NCI-H82 treated with DMSO at 0.1 percent for 48 hours (cell line): Measurements from ENCODE around the gene TTL.

Source experiments
- DNase-seq: peaks from one replicate; lab custom pipeline; 2025; ENCODE audit not compliant: unreplicated experiment; lab: John Stamatoyannopoulos, UW

The TTL gene

GRCh38 chr2:112580084-112580483 lies 98.1 kb downstream of the TTL start:
- DNase-seq: no peak

- peak; percentile 34 for DNase-seq
Observed at GRCh38 chr2:112582314-112582746, 100.4 kb downstream of the TTL start.

GRCh38 chr2:112583497-112584133 lies 101.7 kb downstream of the TTL start:
- no peak for DNase-seq

- DNase-seq: no peak
Observed at GRCh38 chr2:112584134-112584890, 102.4 kb downstream of the TTL start, which contains the start of gene CHCHD5. CHCHD5 (plus strand) TSS chr2:112584609; CDS start chr2:112584648, 39 bp downstream.

GRCh38 chr2:112584891-112585250 lies 102.9 kb downstream of the TTL start:
- DNase-seq: no peak

GRCh38 chr2:112585400-112585799 lies 103.4 kb downstream of the TTL start:
- no peak for DNase-seq

GRCh38 chr2:112585873-112586464 lies 104.0 kb downstream of the TTL start:
- DNase-seq: no peak

GRCh38 chr2:112588611-112589045 lies 106.7 kb downstream of the TTL start:
- no peak for DNase-seq
